GM19240 (cell line): Measurements from ENCODE around the gene GALNT9.
"Not testable (repeated sequence)": the region's sequence is repeated elsewhere in the genome, so short reads cannot be mapped to it uniquely, and the experiment has no call there.

Experiments used
- DNase-seq: peaks from one replicate; pipeline ENCODE4 v3.0.0; 2011; ENCODE audit warnings: low spot score; ENCODE audit not compliant: insufficient read length

The GALNT9 gene

GRCh38 chr12:132358241-132359225, 29.1 kb upstream of the GALNT9 start:
- not testable (repeated sequence) for DNase-seq

GRCh38 chr12:132357623-132358186, 28.3 kb upstream of the GALNT9 start:
- no peak for DNase-seq

GRCh38 chr12:132356691-132357622, 27.6 kb upstream of the GALNT9 start:
- DNase-seq: no peak

- DNase-seq: no peak
These were observed 26.6 kb upstream of the GALNT9 start for GRCh38 chr12:132355742-132356681.

- no peak for DNase-seq
These were observed 25.7 kb upstream of the GALNT9 start for GRCh38 chr12:132354982-132355680.

GRCh38 chr12:132354211-132354981, 25.0 kb upstream of the GALNT9 start:
- no peak for DNase-seq

- DNase-seq: no peak
These were observed 24.4 kb upstream of the GALNT9 start for GRCh38 chr12:132353811-132354210.

GRCh38 chr12:132352896-132353800, 23.8 kb upstream of the GALNT9 start:
- no peak for DNase-seq

GRCh38 chr12:132351751-132352495, 22.5 kb upstream of the GALNT9 start:
- no peak for DNase-seq

GRCh38 chr12:132349501-132350131, 20.2 kb upstream of the GALNT9 start:
- no peak for DNase-seq

- DNase-seq: no peak
These were observed 18.8 kb upstream of the GALNT9 start for GRCh38 chr12:132348176-132348575.

- DNase-seq: no peak
These were observed 17.9 kb upstream of the GALNT9 start for GRCh38 chr12:132347176-132347855.

- no peak for DNase-seq
These were observed 17.2 kb upstream of the GALNT9 start for GRCh38 chr12:132346471-132347175.

- DNase-seq: no peak
These were observed 16.3 kb upstream of the GALNT9 start for GRCh38 chr12:132345561-132346200.

- DNase-seq: no peak
These were observed 15.7 kb upstream of the GALNT9 start for GRCh38 chr12:132345126-132345525.
